AG08395 (cell line): ENCODE data around the gene HAUS7.
A peak's percentile ranks its signal among the peaks of the same experiment; 100 is the strongest.
"Not testable (repeated sequence)": the region's sequence is repeated elsewhere in the genome, so short reads cannot be mapped to it uniquely, and the experiment has no call there.

Experiments
- DNase-seq: peaks from one replicate; pipeline ENCODE4 v3.0.0; 2012; ENCODE audit warnings: mixed read lengths, low spot score

HAUS7 gene

DNA sequence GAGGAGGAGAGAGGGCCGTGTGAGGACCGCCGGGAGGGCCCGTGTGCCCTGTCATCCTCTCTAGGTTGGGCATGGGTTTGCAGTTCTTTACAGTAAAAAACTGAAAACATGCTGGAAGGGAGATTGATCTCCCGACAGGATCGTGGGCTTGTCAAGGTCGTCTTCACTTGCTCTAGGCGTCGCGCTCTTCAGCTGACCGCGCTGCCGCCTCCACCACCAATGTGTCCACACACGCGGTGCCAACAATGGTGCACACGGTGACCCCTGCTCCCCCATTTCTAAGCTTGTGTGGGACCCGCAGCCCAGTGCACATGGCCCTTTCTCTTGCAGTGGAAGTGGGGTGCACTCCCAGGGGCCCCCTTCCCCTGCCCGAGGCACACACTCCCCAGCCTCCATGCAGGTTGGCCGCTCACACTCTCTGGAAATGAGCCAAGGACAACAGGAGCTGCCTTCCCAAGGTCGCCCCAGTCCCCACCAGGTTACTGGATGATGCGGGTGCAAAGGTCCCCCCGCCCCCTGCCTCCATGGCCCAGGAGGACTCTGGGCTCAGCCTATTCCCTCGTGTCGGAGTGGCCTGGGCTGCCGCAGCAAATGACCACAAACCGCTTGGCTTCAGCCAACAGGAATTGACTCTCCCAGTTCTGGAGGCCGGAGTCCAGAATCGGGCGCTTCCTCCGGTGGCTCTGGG is 60.8 kb downstream of the HAUS7 start:
- no peak for DNase-seq

DNA sequence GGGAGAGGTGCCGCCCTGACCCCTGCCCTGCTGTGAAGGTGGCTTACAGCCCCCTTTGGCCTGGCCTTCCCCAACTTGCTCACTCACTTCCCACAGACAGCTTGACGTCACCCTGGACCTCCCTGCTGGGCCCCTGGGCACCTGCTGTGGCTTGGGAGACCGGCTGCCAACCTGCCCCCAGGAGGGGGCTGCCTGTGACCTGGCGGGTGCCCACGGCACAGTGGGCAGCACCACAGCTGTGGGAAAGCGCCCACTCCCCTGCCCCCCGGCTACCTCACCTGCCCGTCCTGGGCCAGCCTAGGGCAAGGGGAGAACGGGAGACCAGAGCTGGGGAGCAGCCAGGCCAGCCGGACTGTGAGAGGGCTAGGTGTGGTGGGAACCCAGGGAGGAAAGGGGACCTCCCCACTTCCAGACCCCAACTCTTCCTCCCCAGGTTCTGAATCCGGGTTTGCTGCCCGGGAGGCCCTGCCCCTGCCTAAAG is 61.5 kb downstream of the HAUS7 start:
- no peak for DNase-seq

DNA sequence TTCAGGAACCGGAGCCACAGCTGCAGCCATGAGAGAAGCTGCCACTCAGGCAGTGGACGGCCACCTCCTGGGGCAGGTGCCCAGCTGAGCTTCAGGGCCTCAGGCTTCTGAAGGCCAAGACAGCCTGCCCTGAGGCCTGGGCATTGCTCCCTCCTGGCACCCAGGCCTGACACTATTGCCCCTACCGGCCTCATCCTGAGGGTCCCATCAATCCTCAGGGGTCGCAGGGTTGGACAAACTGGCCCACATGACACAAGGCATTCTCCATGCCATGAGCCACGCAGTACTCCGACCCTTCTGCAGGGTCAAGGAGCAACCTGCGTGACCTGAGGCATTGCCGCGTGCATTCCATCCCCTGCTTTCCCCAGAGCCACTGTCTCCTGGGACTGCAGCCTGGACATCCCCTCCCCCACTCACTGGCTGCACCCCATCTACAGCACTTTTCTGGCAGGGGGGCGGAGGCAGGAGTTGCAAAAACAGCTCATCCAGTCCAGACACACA is 62.1 kb downstream of the HAUS7 start:
- DNase-seq, result no peak

DNA sequence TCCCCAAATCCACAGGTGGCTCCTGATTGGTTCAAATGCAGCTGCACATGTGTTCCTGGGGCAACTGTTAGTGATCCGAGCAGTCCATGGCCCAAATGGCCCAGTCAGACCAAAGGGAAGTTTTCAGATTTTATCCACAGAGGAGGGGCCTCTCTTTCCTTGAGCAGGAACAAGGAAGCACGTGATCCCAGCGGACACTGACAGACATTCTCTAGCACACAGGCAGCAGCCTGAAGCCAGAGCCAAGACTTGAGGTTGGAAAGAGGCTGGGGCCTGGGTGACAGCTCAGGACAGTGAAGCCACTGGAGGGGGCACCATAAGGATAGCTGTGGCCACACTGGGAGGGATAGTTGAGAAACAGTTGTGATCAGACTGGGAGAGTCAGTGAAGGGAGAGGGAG is 62.6 kb downstream of the HAUS7 start:
- no peak for DNase-seq

DNA sequence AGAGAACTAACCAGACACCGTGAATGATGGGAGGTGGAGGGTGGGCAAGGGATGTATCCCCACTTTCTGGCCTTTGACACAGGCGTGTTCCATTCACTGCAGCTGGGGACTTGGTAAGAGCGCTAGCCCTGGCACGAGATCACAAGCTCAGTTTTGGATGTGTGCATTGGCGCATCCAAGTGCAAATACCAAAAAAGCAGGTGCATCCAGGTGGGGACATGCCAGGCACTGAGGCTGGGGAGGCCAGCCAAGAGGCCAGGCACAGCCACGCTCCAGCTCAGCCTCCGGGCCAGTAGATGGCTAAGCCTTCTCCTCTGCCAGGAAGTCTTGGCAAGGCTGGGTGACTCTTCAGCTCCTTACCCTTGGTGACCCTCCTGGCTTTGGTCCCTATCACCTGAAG is 63.5 kb downstream of the HAUS7 start:
- no peak for DNase-seq

DNA sequence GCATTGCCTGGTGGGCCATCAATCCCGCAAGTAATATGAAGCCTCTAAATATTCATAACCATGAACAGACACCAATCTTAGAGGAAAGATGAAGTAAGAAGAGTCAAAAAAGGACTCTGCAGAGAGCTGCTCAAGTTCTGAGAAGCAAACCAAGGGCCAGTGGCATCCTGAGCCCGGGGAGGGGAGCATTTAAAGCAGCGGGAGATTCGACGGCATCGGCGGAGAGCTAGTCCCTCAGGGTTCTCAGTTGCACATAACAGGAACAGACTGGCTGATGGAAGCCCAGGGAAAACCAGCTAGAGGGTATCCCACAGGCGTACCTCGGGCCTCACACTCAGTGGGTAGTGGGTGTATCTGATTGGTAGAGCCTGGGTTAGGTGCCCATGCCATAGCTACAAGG is 64.4 kb downstream of the HAUS7 start:
- DNase-seq, result no peak

DNA sequence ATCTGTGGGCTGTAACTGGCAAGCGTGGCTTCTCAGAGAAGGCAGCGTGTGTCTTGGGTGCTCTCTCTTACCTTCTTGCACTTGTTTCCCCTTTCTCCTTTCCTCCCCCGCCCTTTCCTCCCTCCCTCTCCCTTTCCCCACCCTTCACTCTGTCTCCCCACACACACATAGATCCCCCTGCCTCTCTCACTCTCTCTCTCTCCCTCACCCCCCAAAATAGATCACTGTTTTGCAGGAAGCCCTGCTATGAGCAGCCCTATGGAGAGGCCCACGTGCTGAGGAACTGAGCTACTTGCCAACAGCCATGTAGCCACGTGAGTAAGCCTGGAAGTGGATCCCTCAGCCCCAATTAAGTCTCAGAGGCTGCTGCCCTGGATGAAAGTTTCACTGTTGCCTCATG is 65.0 kb downstream of the HAUS7 start:
- DNase-seq, result no peak

DNA sequence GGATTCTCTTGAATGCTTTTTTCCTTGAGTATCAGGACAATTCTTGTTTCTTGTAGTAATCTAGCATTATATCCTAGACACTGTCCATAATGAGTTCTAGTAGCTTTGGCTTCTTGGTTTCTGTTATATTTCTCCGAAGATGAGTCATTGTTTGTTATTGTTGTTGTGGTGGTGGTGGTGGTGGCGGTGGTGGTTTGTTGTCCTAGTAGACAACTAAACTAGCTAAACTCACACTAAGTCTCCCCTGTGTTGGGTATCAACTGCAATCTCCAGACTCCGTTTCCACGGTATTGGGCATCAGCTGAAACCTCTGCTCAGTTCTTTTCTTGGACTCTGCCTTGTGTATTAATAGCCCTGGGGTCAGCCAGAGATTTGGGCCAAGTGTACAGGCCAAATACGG is 66.0 kb downstream of the HAUS7 start:
- not testable (repeated sequence) for DNase-seq

DNA sequence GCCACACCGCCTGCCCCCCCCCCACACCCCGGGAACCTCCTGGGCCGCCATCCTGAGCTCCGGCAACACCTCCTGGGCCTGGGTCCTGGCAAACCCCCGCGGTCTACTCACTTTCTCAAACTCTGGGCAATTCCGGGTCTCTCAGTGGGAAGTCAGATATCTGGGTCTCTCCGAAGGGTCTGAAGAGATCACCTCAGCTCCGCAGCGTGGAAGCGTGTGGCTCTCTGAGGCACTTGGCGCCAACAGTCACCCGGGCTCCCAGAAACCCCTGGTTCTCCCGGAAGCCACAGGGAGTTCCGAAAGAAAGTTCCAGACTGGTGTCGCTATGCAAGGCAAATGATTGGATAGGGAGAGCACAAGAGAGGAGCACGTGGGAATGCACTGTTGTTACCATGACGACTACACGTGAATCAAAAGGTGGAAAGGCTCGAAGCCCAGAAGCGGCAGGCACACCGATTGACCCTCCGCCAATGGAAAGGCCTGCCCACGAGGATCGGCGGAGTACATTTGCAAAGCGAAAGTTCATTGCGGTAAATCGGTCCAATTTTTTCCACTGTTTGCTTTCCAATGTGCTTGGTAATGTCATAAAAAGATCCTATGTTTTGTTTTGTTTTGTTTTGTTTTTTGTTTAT is 69.1 kb downstream of the HAUS7 start, which contains the start of gene PNMA6E:
PNMA6E (minus strand) TSS at position 218 of the 632 bp plus-strand sequence. CDS start 2,501 bp downstream, outside the sequence.
- DNase-seq, result no peak

DNA sequence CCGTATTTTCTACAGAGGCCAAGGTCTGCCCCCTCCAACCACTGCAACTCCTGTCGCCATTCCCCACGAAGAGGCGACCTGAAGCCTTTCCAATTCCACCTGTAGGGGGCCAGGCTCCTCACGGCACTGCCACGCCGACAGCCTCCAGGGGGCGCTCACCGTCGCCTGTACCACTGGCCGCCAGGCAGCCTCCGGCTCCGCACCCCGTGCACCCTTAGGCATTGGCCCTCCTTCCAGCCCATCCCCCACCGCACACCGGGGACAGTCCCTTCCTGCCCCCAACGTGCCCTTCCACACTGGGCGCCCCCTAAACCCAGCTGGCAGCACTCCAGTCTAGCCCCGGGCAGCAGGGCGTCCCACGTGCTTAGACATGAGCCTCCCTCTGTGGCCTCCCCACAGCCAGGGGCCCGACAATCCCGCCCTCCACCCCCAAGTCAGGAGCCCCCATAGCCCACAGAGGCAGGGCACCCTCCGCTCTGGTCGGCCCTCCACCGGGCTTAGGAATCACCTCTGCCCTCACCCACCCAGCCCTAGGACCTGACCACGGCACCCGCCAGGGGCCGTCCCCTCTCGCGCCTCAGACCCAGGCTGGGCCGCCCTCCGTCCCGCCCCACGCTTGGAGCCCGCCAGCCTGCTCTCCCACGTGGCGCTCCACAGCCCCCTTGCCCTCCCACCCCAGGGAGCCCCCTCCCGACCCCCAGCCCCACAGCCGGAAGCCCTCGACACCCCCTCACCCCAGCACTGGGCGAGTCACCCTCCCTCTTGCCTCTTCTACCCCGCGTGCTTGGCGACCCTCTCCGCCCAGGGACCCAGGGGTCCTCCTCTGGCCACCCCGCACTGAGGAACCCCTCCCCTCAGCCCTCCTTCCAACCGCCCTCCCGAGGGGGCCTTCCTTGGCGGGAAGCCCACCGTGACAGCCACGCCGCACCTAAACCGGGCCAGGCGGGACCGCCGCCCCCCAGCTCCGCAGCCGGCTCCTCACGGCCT is 69.9 kb downstream of the HAUS7 start:
- peak; percentile 28 for DNase-seq

DNA sequence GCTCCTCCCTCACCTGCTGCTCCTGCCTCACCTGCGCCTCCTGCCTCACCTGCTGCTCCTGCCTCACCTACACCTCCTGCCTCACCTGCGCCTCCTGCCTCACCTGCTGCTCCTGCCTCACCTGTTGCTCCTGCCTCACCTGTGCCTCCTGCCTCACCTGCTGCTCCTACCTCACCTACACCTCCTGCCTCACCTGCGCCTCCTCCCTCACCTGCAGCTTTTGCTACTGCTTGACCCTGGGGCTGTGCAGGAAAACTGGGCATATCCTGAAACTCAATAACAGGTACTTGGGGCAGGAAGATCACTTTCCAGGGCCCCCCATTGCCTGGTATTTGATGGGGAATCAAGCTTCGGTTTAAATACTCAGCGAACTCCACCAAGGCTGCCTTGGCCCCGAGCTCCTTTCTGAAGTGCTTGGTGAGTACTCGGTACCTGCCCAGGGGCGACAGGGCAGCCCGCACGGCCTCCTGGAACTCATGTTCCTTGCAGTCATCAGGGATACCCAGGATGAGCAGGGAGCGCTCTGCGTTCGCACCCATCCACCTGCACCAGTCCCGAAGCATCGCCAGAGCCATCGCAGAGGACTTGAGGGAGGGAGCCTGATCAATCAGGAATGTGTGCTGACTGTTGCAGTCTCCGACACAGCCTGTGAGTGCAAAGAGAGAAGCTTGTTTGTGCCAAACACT is 72.0 kb downstream of the HAUS7 start:
- no peak for DNase-seq
